Prostate gland (tissue), 2 donors: Measurements from ENCODE around the gene SEMA7A.

ENCODE experiments used
- CTCF ChIP-seq, 4 experiments: fragments of 200-600 bp in 2 of 4; fragments of 450-650 bp in 2 of 4; sonication (generic) in 2 of 4; IDR thresholded peaks; 1 replicate in 3 of 4; 2 replicates in 1 of 4; pipeline ENCODE4 v1.5.1; 2016 to 2019; ENCODE audit warnings: antibody characterized with exemption in 4 of 4, mild to moderate bottlenecking in 2 of 4, moderate library complexity in 2 of 4
- POLR2A ChIP-seq: fragments of 450-650 bp; IDR thresholded peaks from one replicate; pipeline ENCODE4 v1.6.1; 2016; ENCODE audit warnings: antibody characterized with exemption, mild to moderate bottlenecking
- POLR2AphosphoS5 ChIP-seq: sonication (generic); formaldehyde crosslinking; IDR thresholded peaks from one replicate; pipeline ENCODE4 v1.6.1; 2017; ENCODE audit warnings: antibody characterized with exemption

GRCh38 chr15:74393423-74393822, 40.3 kb downstream of the SEMA7A start:
- no peak for TF ChIP-seq CTCF (IDR thresholded peaks at IDR 0.05)
- no peak for TF ChIP-seq POLR2A
- TF ChIP-seq POLR2AphosphoS5, result no peak
